Neural progenitor cell (in vitro differentiated cells): ENCODE measurements around the gene TCP11L1. TPM values are rescaled to one million over a fixed set of nuclear protein-coding genes. Genes with fewer than 3 reads are reported as not detected.

Experiments used
- DNase-seq: peaks from one replicate; pipeline ENCODE4 v3.0.0-alpha.2; 2016; ENCODE audit warnings: low spot score
- H2AFZ ChIP-seq: fragments of 200-600 bp; sonication (generic); replicated peaks from 2 replicates; pipeline ENCODE4 v1.6.1; 2016; ENCODE audit warnings: antibody characterized with exemption
- H3F3A ChIP-seq: fragments of 200-600 bp; sonication (generic); 2 replicates; pipeline ENCODE4 v1.6.1; 2016; ENCODE audit warnings: antibody characterized with exemption, low read depth
- H3K27ac ChIP-seq: fragments of 200-600 bp; sonication (generic); 2 replicates; pipeline ENCODE4 v1.5.1; 2016; ENCODE audit warnings: mild to moderate bottlenecking
- H3K27me3 ChIP-seq: fragments of 200-600 bp; sonication (generic); 2 replicates; pipeline ENCODE4 v1.6.1; 2016; ENCODE audit warnings: mild to moderate bottlenecking, moderate library complexity
- H3K36me3 ChIP-seq: fragments of 200-600 bp; sonication (generic); 2 replicates; pipeline ENCODE4 v1.5.1; 2016
- H3K4me1 ChIP-seq: fragments of 200-600 bp; sonication (generic); 2 replicates; pipeline ENCODE4 v1.6.1; 2016; ENCODE audit warnings: mixed run types
- H3K4me2 ChIP-seq: fragments of 200-600 bp; sonication (generic); 2 replicates; pipeline ENCODE4 v1.6.1; 2016
- H3K4me3 ChIP-seq: fragments of 200-600 bp; sonication (generic); 2 replicates; pipeline ENCODE4 v1.5.1; 2016
- H3K79me2 ChIP-seq: fragments of 200-600 bp; sonication (generic); 2 replicates; pipeline ENCODE4 v1.6.1; 2016; ENCODE audit warnings: low read depth
- H3K9ac ChIP-seq: fragments of 200-600 bp; sonication (generic); 2 replicates; pipeline ENCODE4 v1.6.1; 2016
- H3K9me3 ChIP-seq: fragments of 200-600 bp; sonication (generic); 2 replicates; pipeline ENCODE4 v1.5.1; 2016; ENCODE audit warnings: low read depth
- H4K20me1 ChIP-seq: fragments of 200-600 bp; sonication (generic); 2 replicates; pipeline ENCODE4 v1.6.1; 2016; ENCODE audit warnings: low read depth
- H3K27ac Mint-ChIP-seq: 3 replicates; pipeline ENCODE4 v1.8.0; 2021; ENCODE audit warnings: mixed read lengths
- H3K27me3 Mint-ChIP-seq: 2 replicates; pipeline ENCODE4 v1.8.0; 2022; ENCODE audit warnings: low read depth, mild to moderate bottlenecking, inconsistent platforms, moderate library complexity, mixed read lengths; ENCODE audit not compliant: insufficient read depth
- H3K36me3 Mint-ChIP-seq: 3 replicates; pipeline ENCODE4 v1.8.0; 2021; ENCODE audit warnings: mixed read lengths
- H3K4me1 Mint-ChIP-seq: 3 replicates; pipeline ENCODE4 v1.8.0; 2021; ENCODE audit warnings: mixed read lengths
- H3K4me3 Mint-ChIP-seq: 3 replicates; pipeline ENCODE4 v1.8.0; 2021; ENCODE audit warnings: mild to moderate bottlenecking, moderate library complexity, mixed read lengths
- H3K9me3 Mint-ChIP-seq: 3 replicates; pipeline ENCODE4 v1.8.0; 2020; ENCODE audit warnings: mixed read lengths
- CTCF ChIP-seq: fragments of 200-600 bp; sonication (generic); IDR thresholded peaks from 2 replicates; pipeline ENCODE4 v1.5.1; 2017; ENCODE audit warnings: antibody characterized with exemption, mild to moderate bottlenecking
- EZH2 ChIP-seq: fragments of 200-600 bp; sonication (generic); IDR thresholded peaks from 2 replicates; pipeline ENCODE4 v1.6.1; 2017; ENCODE audit warnings: antibody characterized with exemption, mild to moderate bottlenecking, moderate library complexity
- EZH2phosphoT487 ChIP-seq: fragments of 200-600 bp; sonication (generic); IDR thresholded peaks from 2 replicates; pipeline ENCODE4 v1.6.1; 2017; ENCODE audit warnings: antibody characterized with exemption
- total RNA-seq: library from RNA; depleted of rRNA; stranded (reverse); fragments of >200 nt; gene quantifications from 2 replicates; pipeline ENCODE4 v1.2.3, GENCODE V29; 2015; ENCODE audit warnings: low replicate concordance

TCP11L1 gene
- total RNA-seq, 1 donor from 2014 or later, result 20.0 TPM

GRCh38 chr11:33017965-33018364 is 21.4 kb upstream of the TCP11L1 start:
- H3K36me3 Mint-ChIP-seq, result no peaks in the 10 kb centered on the region
- TF ChIP-seq CTCF (no peak), EZH2phosphoT487 (no peak), EZH2 (no peak)
- no peaks in the 10 kb centered on the region for H3K9me3 Mint-ChIP-seq
- H3K79me2 ChIP-seq, result no peaks in the 10 kb centered on the region
- peaks cover 15% of the 10 kb centered on the region for H3K4me1 Mint-ChIP-seq
- no peak overlapping the region for H3K27ac ChIP-seq
- H3K27me3 Mint-ChIP-seq, result peaks cover 5% of the 10 kb centered on the region
- no peak overlapping the region for H3K4me3 ChIP-seq
- no peak for DNase-seq
- H3K4me2 ChIP-seq, result no peak overlapping the region
- H3F3A ChIP-seq, result peaks cover 15% of the 10 kb centered on the region
- no peak overlapping the region for H3K27ac Mint-ChIP-seq
- peaks cover 49% of the 10 kb centered on the region for H3K27me3 ChIP-seq
- H2AFZ ChIP-seq, result no peak overlapping the region
- no peak overlapping the region for H3K9ac ChIP-seq
- peaks cover 6% of the 10 kb centered on the region for H3K4me1 ChIP-seq
- H3K9me3 ChIP-seq, result no peaks in the 10 kb centered on the region
- H4K20me1 ChIP-seq, result no peaks in the 10 kb centered on the region
- peak overlapping the region; percentile 49 for H3K4me3 Mint-ChIP-seq
- no peaks in the 10 kb centered on the region for H3K36me3 ChIP-seq

- no peaks in the 10 kb centered on the region for H3K9me3 ChIP-seq
- H3K4me3 ChIP-seq, result no peak overlapping the region
- H4K20me1 ChIP-seq, result no peaks in the 10 kb centered on the region
- no peaks in the 10 kb centered on the region for H3K36me3 Mint-ChIP-seq
- TF ChIP-seq EZH2phosphoT487, result no peak
- TF ChIP-seq EZH2, result no peak
- TF ChIP-seq CTCF, result no peak
- H2AFZ ChIP-seq, result no peak overlapping the region
- no peaks in the 10 kb centered on the region for H3K79me2 ChIP-seq
- H3K27me3 Mint-ChIP-seq, result peaks cover 2% of the 10 kb centered on the region
- H3K4me3 Mint-ChIP-seq, result no peak overlapping the region
- peaks cover 49% of the 10 kb centered on the region for H3K27me3 ChIP-seq
- H3K4me2 ChIP-seq, result no peak overlapping the region
- H3K27ac Mint-ChIP-seq, result no peak overlapping the region
- H3F3A ChIP-seq, result peaks cover 15% of the 10 kb centered on the region
- no peak for DNase-seq
- H3K4me1 ChIP-seq, result peaks cover 6% of the 10 kb centered on the region
- no peaks in the 10 kb centered on the region for H3K36me3 ChIP-seq
- no peak overlapping the region for H3K27ac ChIP-seq
- H3K9ac ChIP-seq, result no peak overlapping the region
- H3K4me1 Mint-ChIP-seq, result peaks cover 15% of the 10 kb centered on the region
- no peaks in the 10 kb centered on the region for H3K9me3 Mint-ChIP-seq
Measured at GRCh38 chr11:33018840-33019239, 20.5 kb upstream of the TCP11L1 start.

- Histone ChIP-seq H3K9ac (no peak overlapping the region), H3K79me2 (no peaks in the 10 kb centered on the region), H2AFZ (no peak overlapping the region), H3K27ac (no peak overlapping the region), H3K36me3 (no peaks in the 10 kb centered on the region), H3K9me3 (no peaks in the 10 kb centered on the region), H3F3A (peaks cover 10% of the 10 kb centered on the region), H3K4me2 (no peak overlapping the region), H3K27me3 (peaks cover 24% of the 10 kb centered on the region), H3K4me1 (peaks cover 2% of the 10 kb centered on the region), H4K20me1 (no peaks in the 10 kb centered on the region), H3K4me3 (no peak overlapping the region)
- TF ChIP-seq CTCF (no peak), EZH2 (no peak), EZH2phosphoT487 (no peak)
- DNase-seq, result no peak
- peaks cover 2% of the 10 kb centered on the region for H3K27me3 Mint-ChIP-seq
- peaks cover 12% of the 10 kb centered on the region for H3K4me1 Mint-ChIP-seq
- H3K4me3 Mint-ChIP-seq, result no peak overlapping the region
- H3K36me3 Mint-ChIP-seq, result no peaks in the 10 kb centered on the region
- no peak overlapping the region for H3K27ac Mint-ChIP-seq
- no peaks in the 10 kb centered on the region for H3K9me3 Mint-ChIP-seq
Measured at GRCh38 chr11:33021501-33021900, 17.9 kb upstream of the TCP11L1 start.
